ENCODE data around the gene DAB1.

Gene DAB1

GRCh38 chr1:57311411-57311810, 112.4 kb downstream of the DAB1 start:
- no peak for DNase-seq

GRCh38 chr1:57311006-57311405, 112.9 kb downstream of the DAB1 start:
- no peak for DNase-seq

- no peak for DNase-seq
Measured at GRCh38 chr1:57309630-57310029, 114.2 kb downstream of the DAB1 start.

- no peak for DNase-seq
Measured at GRCh38 chr1:57307392-57308170, 116.3 kb downstream of the DAB1 start.

GRCh38 chr1:57304591-57304990, 119.3 kb downstream of the DAB1 start:
- DNase-seq, result no peak

- DNase-seq, result no peak
Measured at GRCh38 chr1:57302812-57303596, 120.9 kb downstream of the DAB1 start.

- DNase-seq, result no peak
Measured at GRCh38 chr1:57300186-57300585, 123.7 kb downstream of the DAB1 start.

- no peak for DNase-seq
Measured at GRCh38 chr1:57296726-57297250, 127.1 kb downstream of the DAB1 start.

GRCh38 chr1:57295326-57295725, 128.5 kb downstream of the DAB1 start:
- DNase-seq, result no peak

- no peak for DNase-seq
Measured at GRCh38 chr1:57294177-57294576, 129.7 kb downstream of the DAB1 start.

- DNase-seq, result no peak
Measured at GRCh38 chr1:57293214-57293613, 130.6 kb downstream of the DAB1 start.

GRCh38 chr1:57289781-57290180, 134.1 kb downstream of the DAB1 start:
- DNase-seq, result no peak

- no peak for DNase-seq
Measured at GRCh38 chr1:57285992-57286391, 137.9 kb downstream of the DAB1 start.

GRCh38 chr1:57282411-57282810, 141.4 kb downstream of the DAB1 start:
- no peak for DNase-seq

GRCh38 chr1:57281324-57281723, 142.5 kb downstream of the DAB1 start:
- DNase-seq, result no peak

GRCh38 chr1:57279909-57280666, 143.8 kb downstream of the DAB1 start:
- no peak for DNase-seq

- no peak for DNase-seq
Measured at GRCh38 chr1:57278558-57278957, 145.3 kb downstream of the DAB1 start.

GRCh38 chr1:57277681-57278080, 146.2 kb downstream of the DAB1 start:
- DNase-seq, result no peak

GRCh38 chr1:57276918-57277317, 146.9 kb downstream of the DAB1 start:
- no peak for DNase-seq

- DNase-seq, result no peak
Measured at GRCh38 chr1:57272601-57273000, 151.3 kb downstream of the DAB1 start.

- no peak for DNase-seq
Measured at GRCh38 chr1:57272150-57272549, 151.7 kb downstream of the DAB1 start.

- no peak for DNase-seq
Measured at GRCh38 chr1:57270927-57271698, 152.7 kb downstream of the DAB1 start.
